ENCODE data around the gene MAP3K12.
"Not testable (repeated sequence)": the region's sequence is repeated elsewhere in the genome, so short reads cannot be mapped to it uniquely, and the experiment has no call there.

Gene MAP3K12

GRCh38 chr12:53467082-53467481, 32.2 kb downstream of the MAP3K12 start:
- no peak for DNase-seq (ENCODE audit: low read depth)

DNA sequence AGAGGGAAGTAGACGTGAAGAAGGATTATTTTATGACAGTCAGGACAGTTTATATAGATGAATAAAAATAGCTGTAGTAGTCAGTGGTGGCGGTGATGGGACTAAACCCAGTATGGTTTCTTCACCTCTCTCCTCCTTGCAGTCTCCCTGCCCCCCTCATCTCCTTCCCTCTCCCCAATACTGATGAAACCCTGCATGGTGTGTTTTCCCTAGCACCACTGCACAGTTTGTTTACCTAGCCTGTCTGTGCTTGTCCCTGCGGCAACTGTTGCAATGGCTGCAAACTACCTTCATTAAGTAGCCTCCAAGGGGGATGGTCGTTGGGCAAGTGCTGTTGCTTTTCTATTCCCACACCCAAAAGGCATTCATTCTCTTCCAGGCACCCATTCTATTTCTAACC, 32.6 kb downstream of the MAP3K12 start:
- no peak for DNase-seq (ENCODE audit: low read depth)

DNA sequence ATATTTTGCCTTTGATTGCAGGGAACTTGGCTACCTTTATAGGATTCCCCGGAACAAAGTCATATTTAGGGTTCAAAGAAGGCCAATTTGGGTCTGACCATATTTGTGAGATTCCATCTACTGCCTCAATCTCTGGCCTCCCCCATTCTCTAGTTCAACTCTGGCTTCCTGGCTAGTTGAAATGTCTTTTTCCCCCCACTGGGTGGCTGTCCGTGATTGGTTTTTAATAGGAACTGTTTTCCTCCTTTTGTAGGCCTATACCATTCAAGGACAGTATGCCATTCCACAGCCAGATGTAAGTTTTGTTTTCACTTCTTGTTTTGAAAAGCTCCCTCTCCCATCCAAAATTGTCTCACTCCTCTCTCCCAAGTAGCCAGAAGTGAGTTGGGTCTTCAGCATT, 33.6 kb downstream of the MAP3K12 start:
- no peak for DNase-seq (ENCODE audit: low read depth)

- DNase-seq (ENCODE audit: low read depth): no peak
Observed at GRCh38 chr12:53464685-53465418, 34.4 kb downstream of the MAP3K12 start.

DNA sequence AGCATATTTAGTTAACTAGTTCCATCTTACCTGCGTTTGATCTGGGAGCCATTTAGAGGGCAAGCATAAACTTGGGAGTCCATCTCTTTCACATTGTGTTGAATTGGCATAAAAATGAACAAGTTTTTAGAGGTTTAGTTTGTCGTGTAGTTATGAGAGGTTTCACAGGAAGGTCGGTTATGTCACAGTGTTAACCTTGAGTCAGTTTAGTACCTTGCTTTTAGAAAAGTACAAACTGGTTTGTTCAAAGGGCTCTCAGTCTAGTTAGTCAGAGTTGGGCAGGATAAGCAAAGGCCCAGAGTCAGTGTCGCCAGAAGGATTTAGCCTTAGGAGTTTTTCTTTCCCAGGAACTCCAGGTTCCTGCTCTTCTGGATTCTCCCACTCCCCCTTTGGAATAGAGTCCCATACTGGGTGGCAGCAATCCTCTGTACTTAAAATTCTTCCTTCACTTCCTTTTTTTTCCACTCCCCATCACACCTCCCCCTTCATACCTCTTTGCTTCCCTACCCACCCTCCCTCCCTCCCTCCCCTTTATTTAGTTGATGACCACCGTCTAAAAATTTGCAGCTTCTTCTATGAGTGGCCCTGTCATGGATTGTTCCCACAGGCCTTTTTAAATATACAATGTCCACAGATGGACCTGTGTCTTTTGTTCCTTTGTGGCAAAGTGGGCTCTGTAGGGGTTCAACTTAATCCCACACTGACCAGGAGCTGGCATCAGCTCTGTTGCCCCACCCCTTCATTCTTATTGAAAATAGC, 35.3 kb downstream of the MAP3K12 start:
- DNase-seq (ENCODE audit: low read depth): no peak

DNA sequence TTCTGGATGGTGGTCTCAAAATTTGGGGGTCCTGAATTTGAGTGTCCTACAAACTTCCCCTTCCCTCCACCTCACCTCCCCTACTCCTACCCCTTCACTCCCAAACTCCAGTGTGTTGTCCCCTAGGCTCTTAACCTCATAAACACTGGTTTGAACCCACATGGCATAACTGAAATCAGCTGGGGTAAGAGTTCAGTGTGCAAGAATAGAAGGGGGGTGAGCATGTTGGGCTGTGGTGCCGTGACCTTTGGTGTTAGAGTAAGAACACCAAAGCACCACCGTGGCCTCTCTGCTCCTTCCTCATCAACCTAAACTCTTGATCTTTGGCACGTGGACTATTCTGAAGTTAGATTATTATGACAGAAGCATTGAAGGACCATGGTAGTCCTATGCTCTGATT, 36.3 kb downstream of the MAP3K12 start:
- no peak for DNase-seq (ENCODE audit: low read depth)

- no peak for DNase-seq (ENCODE audit: low read depth)
Observed at GRCh38 chr12:53461591-53461990, 37.7 kb downstream of the MAP3K12 start.

DNA sequence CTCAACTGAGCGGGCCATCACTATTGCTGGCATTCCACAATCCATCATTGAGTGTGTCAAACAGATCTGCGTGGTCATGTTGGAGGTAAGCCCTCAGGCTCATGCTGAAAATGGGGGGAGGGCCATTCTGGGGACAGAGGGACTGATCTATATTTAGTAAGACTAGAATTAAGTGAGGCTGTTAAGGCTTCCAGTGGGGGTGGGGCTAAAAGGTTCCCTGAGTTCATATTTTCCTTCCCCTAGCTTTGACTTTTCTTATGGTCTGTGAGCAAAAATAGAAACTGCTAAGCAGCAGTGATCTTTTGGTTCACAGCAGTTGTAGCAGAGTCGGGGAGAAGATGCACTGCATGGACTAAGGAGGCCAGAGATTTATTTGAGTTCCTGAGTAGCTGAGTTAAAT, 38.2 kb downstream of the MAP3K12 start:
- no peak for DNase-seq (ENCODE audit: low read depth)

DNA sequence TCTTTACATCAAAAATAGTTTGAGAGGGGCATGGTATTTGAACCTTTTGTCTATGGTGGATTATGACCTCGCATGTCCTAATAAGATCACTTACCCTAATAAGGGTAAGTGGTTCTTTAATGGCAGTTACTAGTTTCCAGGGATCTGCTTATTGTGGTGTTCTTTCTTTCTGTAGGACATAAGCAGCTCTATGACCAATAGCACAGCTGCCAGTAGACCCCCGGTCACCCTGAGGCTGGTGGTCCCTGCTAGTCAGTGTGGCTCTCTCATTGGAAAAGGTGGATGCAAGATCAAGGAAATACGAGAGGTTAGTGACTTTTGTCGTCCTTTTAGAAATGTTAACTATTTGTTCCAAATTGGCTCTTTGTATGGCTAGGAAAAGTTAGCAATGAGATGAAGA, 40.2 kb downstream of the MAP3K12 start:
- DNase-seq (ENCODE audit: low read depth): no peak

DNA sequence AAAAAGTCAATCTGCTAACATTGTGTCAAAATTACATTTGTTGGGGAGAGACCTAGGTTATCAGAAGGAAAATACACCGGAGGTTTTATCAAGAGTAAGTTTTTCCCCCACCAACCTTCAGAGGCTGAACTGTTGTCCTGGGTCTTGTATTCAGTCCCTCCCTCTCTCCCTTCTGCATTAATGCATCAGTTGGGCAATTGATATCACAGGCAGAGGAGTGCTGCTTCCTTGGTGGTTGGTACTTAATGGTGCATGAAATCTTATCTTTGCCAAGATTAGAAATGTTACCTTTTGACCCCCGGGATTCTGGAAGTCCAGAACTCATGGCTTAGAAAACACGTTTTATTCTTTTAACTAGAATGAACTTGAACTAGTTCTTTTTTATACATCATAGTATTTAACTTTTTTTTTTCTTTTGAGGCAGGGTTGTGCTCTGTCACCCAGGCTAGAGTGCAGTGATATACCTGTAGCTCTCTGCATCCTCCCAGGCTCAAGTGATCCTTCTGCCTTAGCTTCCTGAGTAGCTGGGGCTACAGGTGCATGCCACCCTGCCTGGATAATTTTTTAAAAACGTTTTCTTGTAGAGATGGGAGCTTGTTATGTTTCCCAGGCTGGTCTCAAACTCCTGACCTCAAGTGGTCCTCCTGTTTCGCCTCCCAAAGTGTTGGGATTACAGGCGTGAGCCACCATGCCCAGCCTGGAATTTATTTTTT, 42.4 kb downstream of the MAP3K12 start:
- DNase-seq (ENCODE audit: low read depth): no peak

- no peak for DNase-seq (ENCODE audit: low read depth)
Observed at GRCh38 chr12:53454707-53455106, 44.6 kb downstream of the MAP3K12 start.

- no peak for DNase-seq (ENCODE audit: low read depth)
Observed at GRCh38 chr12:53453953-53454640, 45.2 kb downstream of the MAP3K12 start.

- peak; percentile 61 for DNase-seq (ENCODE audit: low read depth)
Observed at GRCh38 chr12:53452159-53453077, 46.8 kb downstream of the MAP3K12 start.

DNA sequence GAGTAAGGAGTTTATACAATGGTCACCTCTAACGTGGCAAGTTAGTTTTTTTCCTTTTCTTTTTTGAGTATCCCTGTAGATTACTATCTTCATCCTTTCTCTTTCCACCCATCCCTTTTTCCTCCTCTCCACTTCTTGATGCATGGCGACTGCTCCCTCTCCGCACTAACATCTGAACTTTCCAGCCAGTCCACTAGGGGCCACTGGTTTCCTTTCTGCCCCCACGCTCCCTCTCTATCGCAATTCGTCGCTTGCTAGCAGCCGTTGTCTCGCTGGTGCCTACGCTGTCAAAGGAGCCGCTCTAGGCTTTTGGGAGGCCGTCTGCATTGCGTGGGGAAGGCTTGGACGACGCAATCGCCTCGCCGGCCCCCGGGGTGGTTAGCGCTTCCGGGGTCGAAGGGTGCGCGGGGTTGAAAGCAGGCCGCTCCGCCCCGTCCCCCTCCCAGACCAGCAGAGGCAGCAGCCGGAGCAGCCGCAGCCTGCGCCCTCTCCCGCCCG, 47.5 kb downstream of the MAP3K12 start, which contains the start of gene PCBP2:
Gene PCBP2 (plus strand): TSS at position 442 of the 498 bp plus-strand sequence. CDS start 2,699 bp downstream, outside the sequence.
- DNase-seq (ENCODE audit: low read depth): peak; percentile 97

DNA sequence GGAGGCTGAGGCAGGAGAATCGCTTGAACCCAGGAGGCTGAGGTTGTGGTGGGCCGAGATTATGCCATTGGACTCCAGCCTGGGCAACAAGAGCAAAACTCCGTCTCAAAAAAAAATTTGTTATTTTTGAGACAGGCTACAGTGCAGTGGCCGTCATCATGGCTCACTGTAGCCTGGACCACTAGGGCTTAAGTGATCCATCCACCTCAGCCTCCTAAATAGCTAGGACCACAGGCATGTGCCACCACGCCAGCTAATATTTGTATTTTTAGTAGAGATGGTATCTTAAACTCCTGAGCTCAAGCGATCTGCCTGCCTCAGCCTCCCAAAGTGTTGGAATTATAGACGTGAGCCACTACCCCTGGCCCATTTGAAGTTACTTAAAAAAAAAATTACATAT, 48.3 kb downstream of the MAP3K12 start:
- DNase-seq (ENCODE audit: low read depth): no peak

- not testable (repeated sequence) for DNase-seq (ENCODE audit: low read depth)
Observed at GRCh38 chr12:53444593-53445325, 54.5 kb downstream of the MAP3K12 start.

GRCh38 chr12:53443955-53444354, 55.3 kb downstream of the MAP3K12 start:
- DNase-seq (ENCODE audit: low read depth): no peak

DNA sequence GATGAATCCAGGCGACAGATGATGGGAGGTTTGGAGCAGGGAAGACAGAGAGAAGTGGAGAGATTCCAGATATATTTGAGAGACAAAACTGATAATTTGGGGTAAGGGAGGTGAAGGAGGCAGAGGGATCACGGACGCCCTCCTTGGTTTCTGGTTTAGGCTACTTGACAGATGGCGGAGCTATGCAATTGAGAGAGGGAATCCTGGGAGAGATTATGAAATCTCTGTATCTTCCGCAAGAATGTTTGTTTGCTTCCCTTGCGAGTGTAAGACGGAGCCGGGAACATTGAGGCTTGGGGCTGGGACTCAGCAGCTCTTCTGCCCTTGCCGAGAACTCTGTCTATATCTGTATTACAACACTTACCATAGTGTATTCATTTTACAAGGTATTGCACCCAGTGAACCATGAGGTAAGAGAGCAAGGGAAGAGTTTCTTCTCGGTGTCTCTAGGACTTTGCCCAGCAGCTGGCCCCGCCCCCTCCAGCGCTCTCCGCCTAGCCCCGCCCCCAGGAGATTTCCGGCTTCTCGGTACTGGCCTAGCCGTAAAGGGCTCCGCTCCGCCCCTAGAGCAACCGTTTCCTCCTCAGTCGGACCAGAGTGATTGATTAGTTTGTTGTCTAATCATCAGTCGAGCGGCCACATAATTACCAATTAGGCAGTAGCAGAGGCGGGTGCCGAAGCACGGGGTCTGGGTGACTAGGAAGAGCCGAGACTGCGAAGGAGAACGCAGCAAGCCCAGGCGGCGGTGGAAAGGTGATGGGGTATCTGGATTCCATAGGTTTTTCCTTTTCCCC, 58.0 kb downstream of the MAP3K12 start, which contains the start of gene PRR13:
Gene PRR13 (plus strand): TSS at position 695 of the 794 bp plus-strand sequence. CDS start 981 bp downstream, outside the sequence.
- DNase-seq (ENCODE audit: low read depth): peak; percentile 98

DNA sequence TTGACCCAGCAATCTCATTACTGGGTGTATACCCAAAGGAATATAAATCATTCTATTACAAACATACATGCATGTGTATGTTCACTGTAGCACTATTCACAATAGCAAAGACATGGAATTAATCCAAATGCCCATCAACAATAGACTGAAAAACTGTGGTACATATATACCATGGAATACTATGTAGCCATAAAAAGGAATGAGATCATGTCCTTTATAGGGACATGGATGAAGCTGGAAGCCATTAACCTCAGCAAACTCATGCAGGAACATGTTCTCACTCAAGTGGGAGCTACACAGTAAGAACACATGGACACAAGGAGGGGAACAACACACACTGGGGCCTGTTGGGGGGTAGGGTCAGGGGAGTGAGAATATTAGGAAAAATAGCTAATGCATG, 59.7 kb downstream of the MAP3K12 start:
- not testable (repeated sequence) for DNase-seq (ENCODE audit: low read depth)
